Central memory CD8-positive, alpha-beta T cell (primary cell): ENCODE measurements around the gene ZNF296.

Experiments used
- ATAC-seq: fragments of 150-1000 bp; cut with Tn5 transposase; replicated peaks from 2 replicates; pipeline ENCODE4 v1.10.0; 2022; ENCODE audit warnings: mild to moderate bottlenecking, moderate FRiP score, moderate number of reproducible peaks; ENCODE audit not compliant: poor library complexity, severe bottlenecking; ENCODE audit errors: extremely low read depth
- DNase-seq, 2 donors: peaks; one replicate each; pipeline ENCODE4 v3.0.0; 2021; ENCODE audit warnings: low spot score in 2 of 2
- H3K27ac Mint-ChIP-seq: one replicate; pipeline ENCODE4 v1.8.0; 2022; ENCODE audit warnings: low read depth, mild to moderate bottlenecking, moderate library complexity, mixed read lengths
- H3K27me3 Mint-ChIP-seq: one replicate; pipeline ENCODE4 v1.8.0; 2022; ENCODE audit warnings: mixed read lengths
- H3K36me3 Mint-ChIP-seq: one replicate; pipeline ENCODE4 v1.8.0; 2022; ENCODE audit warnings: mild to moderate bottlenecking, moderate library complexity, mixed read lengths; ENCODE audit not compliant: insufficient read depth
- H3K4me1 Mint-ChIP-seq: one replicate; pipeline ENCODE4 v1.8.0; 2022; ENCODE audit warnings: mixed read lengths
- H3K4me3 Mint-ChIP-seq: one replicate; pipeline ENCODE4 v1.8.0; 2022; ENCODE audit warnings: mild to moderate bottlenecking, moderate library complexity, mixed read lengths
- H3K9me3 Mint-ChIP-seq: one replicate; pipeline ENCODE4 v1.8.0; 2022; ENCODE audit warnings: mixed read lengths

Gene ZNF296

GRCh38 chr19:45058622-45059159 lies 17.6 kb downstream of the ZNF296 start:
- no peak for DNase-seq
- no peak overlapping the region for H3K4me3 Mint-ChIP-seq
- H3K9me3 Mint-ChIP-seq = no peaks in the 10 kb centered on the region
- no peak overlapping the region for H3K27ac Mint-ChIP-seq
- peaks cover 17% of the 10 kb centered on the region for H3K4me1 Mint-ChIP-seq
- no peak for ATAC-seq
- H3K27me3 Mint-ChIP-seq = no peaks in the 10 kb centered on the region
- peaks cover 51% of the 10 kb centered on the region for H3K36me3 Mint-ChIP-seq

- ATAC-seq = no peak
- peaks cover 17% of the 10 kb centered on the region for H3K4me1 Mint-ChIP-seq
- no peak for DNase-seq
- no peaks in the 10 kb centered on the region for H3K9me3 Mint-ChIP-seq
- H3K4me3 Mint-ChIP-seq = no peak overlapping the region
- no peaks in the 10 kb centered on the region for H3K27me3 Mint-ChIP-seq
- H3K27ac Mint-ChIP-seq = no peak overlapping the region
- peaks cover 49% of the 10 kb centered on the region for H3K36me3 Mint-ChIP-seq
Measured at GRCh38 chr19:45057444-45057843, 18.8 kb downstream of the ZNF296 start.

GRCh38 chr19:45056831-45057230 lies 19.4 kb downstream of the ZNF296 start:
- DNase-seq (no peak), ATAC-seq (no peak)
- Mint-ChIP-seq H3K27ac (no peak overlapping the region), H3K4me1 (peaks cover 23% of the 10 kb centered on the region), H3K36me3 (peaks cover 49% of the 10 kb centered on the region), H3K4me3 (no peak overlapping the region), H3K27me3 (no peaks in the 10 kb centered on the region), H3K9me3 (no peaks in the 10 kb centered on the region)

GRCh38 chr19:45051929-45052579 lies 24.2 kb downstream of the ZNF296 start:
- no peaks in the 10 kb centered on the region for H3K9me3 Mint-ChIP-seq
- peaks cover 33% of the 10 kb centered on the region for H3K36me3 Mint-ChIP-seq
- H3K4me3 Mint-ChIP-seq = no peak overlapping the region
- no peaks in the 10 kb centered on the region for H3K27me3 Mint-ChIP-seq
- H3K27ac Mint-ChIP-seq = peak overlapping the region; percentile 9
- DNase-seq (no peak), ATAC-seq (peak; percentile 32)
- H3K4me1 Mint-ChIP-seq = peaks cover 29% of the 10 kb centered on the region

GRCh38 chr19:45050036-45050435 lies 26.2 kb downstream of the ZNF296 start:
- DNase-seq = no peak
- H3K27me3 Mint-ChIP-seq = no peaks in the 10 kb centered on the region
- no peak overlapping the region for H3K4me3 Mint-ChIP-seq
- ATAC-seq = no peak
- peak overlapping the region; percentile 77 for H3K27ac Mint-ChIP-seq
- H3K4me1 Mint-ChIP-seq = peaks cover 44% of the 10 kb centered on the region
- no peaks in the 10 kb centered on the region for H3K9me3 Mint-ChIP-seq
- H3K36me3 Mint-ChIP-seq = peaks cover 38% of the 10 kb centered on the region

- no peaks in the 10 kb centered on the region for H3K9me3 Mint-ChIP-seq
- peaks cover 35% of the 10 kb centered on the region for H3K36me3 Mint-ChIP-seq
- no peak overlapping the region for H3K4me3 Mint-ChIP-seq
- H3K27me3 Mint-ChIP-seq = no peaks in the 10 kb centered on the region
- H3K27ac Mint-ChIP-seq = peak overlapping the region; percentile 77
- DNase-seq (no peak), ATAC-seq (no peak)
- peaks cover 48% of the 10 kb centered on the region for H3K4me1 Mint-ChIP-seq
Measured at GRCh38 chr19:45049073-45049736, 27.1 kb downstream of the ZNF296 start.

- Mint-ChIP-seq H3K27me3 (no peaks in the 10 kb centered on the region), H3K9me3 (no peaks in the 10 kb centered on the region), H3K4me1 (peaks cover 48% of the 10 kb centered on the region), H3K36me3 (peaks cover 34% of the 10 kb centered on the region), H3K4me3 (no peak overlapping the region), H3K27ac (no peak overlapping the region)
- DNase-seq (no peak), ATAC-seq (no peak)
Measured at GRCh38 chr19:45047188-45047797, 29.0 kb downstream of the ZNF296 start.

GRCh38 chr19:45046355-45046754 lies 29.9 kb downstream of the ZNF296 start:
- ATAC-seq = no peak
- no peak overlapping the region for H3K4me3 Mint-ChIP-seq
- H3K4me1 Mint-ChIP-seq = peaks cover 51% of the 10 kb centered on the region
- H3K36me3 Mint-ChIP-seq = peaks cover 40% of the 10 kb centered on the region
- no peaks in the 10 kb centered on the region for H3K27me3 Mint-ChIP-seq
- no peak for DNase-seq
- H3K27ac Mint-ChIP-seq = peak overlapping the region; percentile 32
- no peaks in the 10 kb centered on the region for H3K9me3 Mint-ChIP-seq

GRCh38 chr19:45045671-45046353 lies 30.5 kb downstream of the ZNF296 start:
- Mint-ChIP-seq H3K27ac (peak overlapping the region; percentile 49), H3K4me1 (peaks cover 56% of the 10 kb centered on the region), H3K27me3 (no peaks in the 10 kb centered on the region), H3K4me3 (no peak overlapping the region), H3K9me3 (no peaks in the 10 kb centered on the region), H3K36me3 (peaks cover 44% of the 10 kb centered on the region)
- DNase-seq = no peak
- no peak for ATAC-seq

- H3K36me3 Mint-ChIP-seq = peaks cover 42% of the 10 kb centered on the region
- H3K27ac Mint-ChIP-seq = peak overlapping the region; percentile 71
- peaks cover 52% of the 10 kb centered on the region for H3K4me1 Mint-ChIP-seq
- no peaks in the 10 kb centered on the region for H3K9me3 Mint-ChIP-seq
- ATAC-seq = no peak
- no peak for DNase-seq
- H3K27me3 Mint-ChIP-seq = no peaks in the 10 kb centered on the region
- peak overlapping the region; percentile 36 for H3K4me3 Mint-ChIP-seq
Measured at GRCh38 chr19:45041125-45041524, 35.2 kb downstream of the ZNF296 start.

GRCh38 chr19:45040059-45040771 lies 36.1 kb downstream of the ZNF296 start:
- Mint-ChIP-seq H3K27me3 (no peaks in the 10 kb centered on the region), H3K4me3 (peak overlapping the region; percentile 88), H3K4me1 (peaks cover 43% of the 10 kb centered on the region), H3K27ac (peak overlapping the region; percentile 85), H3K36me3 (peaks cover 40% of the 10 kb centered on the region), H3K9me3 (no peaks in the 10 kb centered on the region)
- no peak for ATAC-seq
- DNase-seq = no peak
